SJCRH30 (cell line): ENCODE data around the gene ZG16. TPM values are rescaled to one million over a fixed set of nuclear protein-coding genes. Genes with fewer than 3 reads are reported as not detected.
"Not testable (repeated sequence)": the region's sequence is repeated elsewhere in the genome, so short reads cannot be mapped to it uniquely, and the experiment has no call there.

Experiments used
- DNase-seq, 2 experiments: peaks; one replicate each; pipeline ENCODE4 v3.0.0-alpha.2; 2015 to 2020
- H3K27ac ChIP-seq: fragments of 250-450 bp; sonication (Bioruptor Pico); 2 replicates; pipeline ENCODE4 v1.5.1; 2020; ENCODE audit warnings: mild to moderate bottlenecking, moderate library complexity
- H3K27me3 ChIP-seq: fragments of 250-450 bp; sonication (Bioruptor Pico); 2 replicates; pipeline ENCODE4 v1.5.1; 2020; ENCODE audit warnings: mild to moderate bottlenecking, moderate library complexity
- H3K36me3 ChIP-seq: fragments of 250-450 bp; sonication (Bioruptor Pico); 2 replicates; pipeline ENCODE4 v1.5.1; 2020; ENCODE audit warnings: mild to moderate bottlenecking, moderate library complexity
- H3K4me1 ChIP-seq: fragments of 250-450 bp; sonication (Bioruptor Pico); 2 replicates; pipeline ENCODE4 v1.5.1; 2020; ENCODE audit warnings: mild to moderate bottlenecking, moderate library complexity
- H3K4me3 ChIP-seq: fragments of 250-450 bp; sonication (Bioruptor Pico); 2 replicates; pipeline ENCODE4 v1.5.1; 2020; ENCODE audit warnings: mild to moderate bottlenecking, moderate library complexity
- H3K9me3 ChIP-seq: fragments of 250-450 bp; sonication (Bioruptor Pico); replicated peaks from 2 replicates; pipeline ENCODE4 v1.5.1; 2020; ENCODE audit warnings: mild to moderate bottlenecking, moderate library complexity
- total RNA-seq: library from RNA; depleted of rRNA; stranded (reverse); fragments of >200 nt; shearing (Covaris generic); gene quantifications from 2 replicates; pipeline ENCODE4 v1.2.3, GENCODE V29; 2014

The ZG16 gene
- total RNA-seq, 1 experiment from 2014 or later = not detected

- Histone ChIP-seq H3K9me3 (no peaks in the 10 kb centered on the region), H3K36me3 (peaks cover 19% of the 10 kb centered on the region; the same call in 1 of the 2 replicates), H3K4me3 (peak within 1 kb of the TSS; percentile 84), H3K4me1 (no peaks in the 10 kb centered on the region), H3K27ac (peak within 1 kb of the TSS; percentile 84), H3K27me3 (no peaks in the 10 kb centered on the region)
- peak; percentile 98 to 99 for DNase-seq
These were observed 12.3 kb downstream of the ZG16 start, which contains the start of gene KIF22 for GRCh38 chr16:29790183-29790948. TSS of gene KIF22 (plus strand) at chr16:29790751. CDS start at chr16:29790760, 9 bp downstream.

- H3K4me3 ChIP-seq = peak overlapping the region; percentile 84
- peaks cover 23% of the 10 kb centered on the region; the same call in 1 of the 2 replicates for H3K36me3 ChIP-seq
- peak overlapping the region; percentile 84 for H3K27ac ChIP-seq
- H3K27me3 ChIP-seq = no peaks in the 10 kb centered on the region
- no peaks in the 10 kb centered on the region for H3K9me3 ChIP-seq
- no peak for DNase-seq
- H3K4me1 ChIP-seq = no peaks in the 10 kb centered on the region
These were observed 13.1 kb downstream of the ZG16 start for GRCh38 chr16:29790949-29791844.

GRCh38 chr16:29791845-29792807 is 14.1 kb downstream of the ZG16 start:
- H3K27me3 ChIP-seq = no peaks in the 10 kb centered on the region
- peaks cover 27% of the 10 kb centered on the region for H3K36me3 ChIP-seq
- no peak overlapping the region for H3K27ac ChIP-seq
- no peaks in the 10 kb centered on the region for H3K9me3 ChIP-seq
- H3K4me1 ChIP-seq = no peaks in the 10 kb centered on the region
- DNase-seq = no peak
- H3K4me3 ChIP-seq = peak overlapping the region; percentile 84

- not testable (repeated sequence) for H3K9me3 ChIP-seq, H3K27ac ChIP-seq, H3K27me3 ChIP-seq, H3K4me3 ChIP-seq, H3K4me1 ChIP-seq, DNase-seq
- peaks cover 36% of the 10 kb centered on the region for H3K36me3 ChIP-seq
These were observed 15.1 kb downstream of the ZG16 start for GRCh38 chr16:29793153-29793552.

- Histone ChIP-seq H3K9me3 (no peaks in the 10 kb centered on the region), H3K27me3 (no peaks in the 10 kb centered on the region), H3K36me3 (peaks cover 47% of the 10 kb centered on the region), H3K4me3 (no peak overlapping the region), H3K4me1 (no peaks in the 10 kb centered on the region), H3K27ac (no peak overlapping the region)
- no peak for DNase-seq
These were observed 16.2 kb downstream of the ZG16 start for GRCh38 chr16:29794231-29794710.

GRCh38 chr16:29802416-29802935 is 24.4 kb downstream of the ZG16 start:
- H3K9me3 ChIP-seq = no peaks in the 10 kb centered on the region
- peaks cover 66% of the 10 kb centered on the region for H3K36me3 ChIP-seq
- no peak for DNase-seq
- peaks cover 20% of the 10 kb centered on the region; the same call in 1 of the 2 replicates for H3K4me1 ChIP-seq
- H3K4me3 ChIP-seq = no peak overlapping the region
- no peak overlapping the region for H3K27ac ChIP-seq
- no peaks in the 10 kb centered on the region for H3K27me3 ChIP-seq

GRCh38 chr16:29804020-29804419 is 26.0 kb downstream of the ZG16 start:
- no peak for DNase-seq
- H3K9me3 ChIP-seq = no peaks in the 10 kb centered on the region

GRCh38 chr16:29804455-29805231 is 26.6 kb downstream of the ZG16 start:
- Histone ChIP-seq H3K4me3 (peak overlapping the region; percentile 61), H3K4me1 (peaks cover 22% of the 10 kb centered on the region; the same call in 1 of the 2 replicates), H3K36me3 (peaks cover 59% of the 10 kb centered on the region), H3K27me3 (no peaks in the 10 kb centered on the region), H3K27ac (peak overlapping the region; percentile 67), H3K9me3 (no peaks in the 10 kb centered on the region)
- no peak for DNase-seq

More at GRCh38 chr16:29804020-29804419, 26.0 kb downstream of the ZG16 start:
- H3K36me3 ChIP-seq = peaks cover 61% of the 10 kb centered on the region
- H3K27me3 ChIP-seq = no peaks in the 10 kb centered on the region
- H3K27ac ChIP-seq = no peak overlapping the region
- H3K4me3 ChIP-seq = no peak overlapping the region
- peaks cover 22% of the 10 kb centered on the region; the same call in 1 of the 2 replicates for H3K4me1 ChIP-seq

- Histone ChIP-seq H3K27ac (peak overlapping the region; percentile 67), H3K27me3 (no peaks in the 10 kb centered on the region), H3K4me1 (peaks cover 22% of the 10 kb centered on the region; the same call in 1 of the 2 replicates), H3K4me3 (peak overlapping the region; percentile 61), H3K9me3 (no peaks in the 10 kb centered on the region), H3K36me3 (peaks cover 55% of the 10 kb centered on the region)
- peak; percentile 97 for DNase-seq
These were observed 27.4 kb downstream of the ZG16 start for GRCh38 chr16:29805232-29806098.

- Histone ChIP-seq H3K9me3 (no peaks in the 10 kb centered on the region), H3K27me3 (no peaks in the 10 kb centered on the region), H3K4me1 (peaks cover 26% of the 10 kb centered on the region; the same call in 1 of the 2 replicates), H3K36me3 (peaks cover 51% of the 10 kb centered on the region), H3K4me3 (peak within 1 kb of the TSS; percentile 63), H3K27ac (peak within 1 kb of the TSS; percentile 67)
- DNase-seq = no peak
These were observed 28.1 kb downstream of the ZG16 start, which contains the start of gene MAZ for GRCh38 chr16:29806099-29806579. TSS of gene MAZ (plus strand) at chr16:29806529. CDS start at chr16:29806702, 173 bp downstream.

- DNase-seq = peak; percentile 59 to 67
- H3K36me3 ChIP-seq = peaks cover 44% of the 10 kb centered on the region
- no peaks in the 10 kb centered on the region for H3K27me3 ChIP-seq
- H3K4me1 ChIP-seq = peaks cover 31% of the 10 kb centered on the region
- no peaks in the 10 kb centered on the region for H3K9me3 ChIP-seq
- H3K27ac ChIP-seq = peak overlapping the region; percentile 62; the same call in 1 of the 2 replicates
- H3K4me3 ChIP-seq = peak overlapping the region; percentile 63
These were observed 28.8 kb downstream of the ZG16 start for GRCh38 chr16:29806641-29807425.
